ENCODE data around the gene KRTAP4-3. TPM values are rescaled to one million over a fixed set of nuclear protein-coding genes. Genes with fewer than 3 reads are reported as not detected.

The KRTAP4-3 gene
- total and polyA plus RNA-seq, 2 donors from 2014 or later: not detected

DNA sequence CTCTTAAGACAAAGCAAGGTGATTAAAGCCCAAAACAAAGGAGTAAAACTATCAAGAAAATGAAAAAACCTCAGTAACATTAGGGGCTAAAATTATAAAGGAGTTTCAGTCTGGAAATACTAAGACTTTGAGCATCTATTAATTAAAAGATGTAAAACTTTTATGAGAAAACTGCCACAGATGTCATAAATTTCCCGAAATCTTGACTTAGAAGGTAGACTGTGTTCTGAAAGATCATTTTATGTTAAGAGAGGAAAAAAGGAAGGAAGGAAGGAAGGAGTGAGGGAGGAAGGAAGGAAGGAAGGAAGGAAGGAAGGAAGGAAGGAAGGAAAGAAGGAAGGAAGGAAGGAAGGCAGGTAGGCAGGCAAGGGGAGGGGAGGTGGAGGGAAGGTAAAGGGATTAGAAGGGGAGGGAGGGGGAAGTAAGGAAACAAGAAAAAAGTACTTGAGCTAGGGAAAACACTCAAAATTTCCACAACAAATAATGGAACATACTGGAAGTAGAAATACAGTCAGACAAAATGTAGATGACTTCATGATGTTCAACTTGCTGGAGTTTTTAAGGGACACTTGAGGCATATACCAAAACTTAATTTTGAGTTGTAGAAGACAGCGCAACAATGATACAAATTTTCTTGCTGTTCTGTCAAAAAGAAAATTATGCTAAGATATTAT, 20.4 kb downstream of the KRTAP4-3 start:
- Histone ChIP-seq H3K27ac (ENCODE audit: low read depth in 2 of 2, low read length in 2 of 2) (no peak overlapping the region), H3K4me1 (ENCODE audit: control insufficient read depth in 2 of 3, insufficient read depth in 2 of 3, low read depth in 1 of 3, low read length in 3 of 3) (no peaks in the 10 kb centered on the region), H3K9ac (ENCODE audit: low read length in 3 of 3) (no peak overlapping the region), H3K27me3 (ENCODE audit: control insufficient read depth, insufficient read depth, low read length) (no peaks in the 10 kb centered on the region), H3K36me3 (ENCODE audit: control insufficient read depth in 2 of 3, insufficient read depth in 3 of 3, low read length in 3 of 3) (no peaks in the 10 kb centered on the region), H3K9me3 (ENCODE audit: control insufficient read depth in 2 of 3, insufficient read depth in 1 of 3, low read length in 3 of 3) (peaks cover 0 to 9% (median 0%) of the 10 kb centered on the region in 3 donors), H3K4me3 (ENCODE audit: low read length in 3 of 3) (no peak overlapping the region)
- intact Hi-C loops (cut with DNase I): no loop called here
- DNase-seq: no peak
- no peak for FAIRE-seq
- no peak for TF ChIP-seq CTCF (IDR thresholded peaks at IDR 0.05; ENCODE audit: borderline replicate concordance, extremely low read depth, insufficient read depth)

DNA sequence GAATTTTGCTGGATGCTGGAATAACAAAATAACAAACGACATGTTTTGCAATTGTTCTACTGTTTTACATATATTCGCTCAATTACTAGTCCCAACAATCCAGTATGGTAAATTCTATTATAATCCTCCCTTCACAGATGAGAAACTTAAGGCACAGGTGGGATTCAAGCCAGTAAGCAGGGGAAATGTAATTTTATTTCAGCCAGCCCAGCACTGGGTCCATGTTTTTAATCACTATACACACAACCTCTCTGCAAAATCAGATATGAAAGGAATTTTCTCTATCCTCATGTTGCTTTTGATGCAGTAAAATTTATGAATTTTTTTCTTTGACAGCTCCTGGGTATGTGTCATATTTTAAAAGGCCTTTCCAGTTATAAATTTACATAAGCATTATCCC, 22.8 kb downstream of the KRTAP4-3 start:
- intact Hi-C loops (cut with DNase I): no loop called here
- H3K36me3 ChIP-seq (ENCODE audit: control insufficient read depth in 2 of 3, insufficient read depth in 3 of 3, low read length in 3 of 3): no peaks in the 10 kb centered on the region
- H3K9ac ChIP-seq (ENCODE audit: low read length in 3 of 3): no peak overlapping the region
- no peak for DNase-seq
- no peak overlapping the region for H3K27ac ChIP-seq (ENCODE audit: low read depth in 2 of 2, low read length in 2 of 2)
- no peaks in the 10 kb centered on the region for H3K27me3 ChIP-seq (ENCODE audit: control insufficient read depth, insufficient read depth, low read length)
- no peak for FAIRE-seq
- peaks cover 0 to 9% (median 0%) of the 10 kb centered on the region in 3 donors for H3K9me3 ChIP-seq (ENCODE audit: control insufficient read depth in 2 of 3, insufficient read depth in 1 of 3, low read length in 3 of 3)
- TF ChIP-seq CTCF (IDR thresholded peaks at IDR 0.05; ENCODE audit: borderline replicate concordance, extremely low read depth, insufficient read depth): no peak
- no peak overlapping the region for H3K4me3 ChIP-seq (ENCODE audit: low read length in 3 of 3)
- H3K4me1 ChIP-seq (ENCODE audit: control insufficient read depth in 2 of 3, insufficient read depth in 2 of 3, low read depth in 1 of 3, low read length in 3 of 3): no peaks in the 10 kb centered on the region

DNA sequence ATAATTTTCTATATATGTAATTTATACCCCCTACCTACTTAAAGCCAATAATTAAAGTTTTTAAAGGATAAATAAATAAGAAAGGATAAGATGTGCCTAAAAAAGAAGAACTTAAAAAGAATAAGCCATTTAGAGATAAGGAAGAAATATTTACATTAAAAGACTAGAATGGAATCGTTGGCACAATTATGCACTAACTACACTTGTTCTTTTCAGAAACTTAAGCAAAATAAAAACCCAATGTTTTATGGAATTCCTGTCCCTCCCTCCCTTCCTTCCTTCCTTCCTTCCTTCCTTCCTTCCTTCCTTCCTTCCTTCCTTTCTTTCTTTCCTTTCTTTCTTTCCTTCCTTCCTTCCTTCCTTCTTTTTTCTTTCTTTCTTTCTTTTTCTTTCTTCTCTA, 23.2 kb downstream of the KRTAP4-3 start:
- H3K9ac ChIP-seq (ENCODE audit: low read length in 3 of 3): no peak overlapping the region
- no peak overlapping the region for H3K4me3 ChIP-seq (ENCODE audit: low read length in 3 of 3)
- no peak overlapping the region for H3K27ac ChIP-seq (ENCODE audit: low read depth in 2 of 2, low read length in 2 of 2)
- peaks cover 0 to 9% (median 0%) of the 10 kb centered on the region in 3 donors for H3K9me3 ChIP-seq (ENCODE audit: control insufficient read depth in 2 of 3, insufficient read depth in 1 of 3, low read length in 3 of 3)
- no peak for TF ChIP-seq CTCF (IDR thresholded peaks at IDR 0.05; ENCODE audit: borderline replicate concordance, extremely low read depth, insufficient read depth)
- intact Hi-C loops (cut with DNase I): no loop called here
- H3K36me3 ChIP-seq (ENCODE audit: control insufficient read depth in 2 of 3, insufficient read depth in 3 of 3, low read length in 3 of 3): no peaks in the 10 kb centered on the region
- FAIRE-seq: no peak
- no peaks in the 10 kb centered on the region for H3K27me3 ChIP-seq (ENCODE audit: control insufficient read depth, insufficient read depth, low read length)
- H3K4me1 ChIP-seq (ENCODE audit: control insufficient read depth in 2 of 3, insufficient read depth in 2 of 3, low read depth in 1 of 3, low read length in 3 of 3): no peaks in the 10 kb centered on the region
- DNase-seq: no peak

DNA sequence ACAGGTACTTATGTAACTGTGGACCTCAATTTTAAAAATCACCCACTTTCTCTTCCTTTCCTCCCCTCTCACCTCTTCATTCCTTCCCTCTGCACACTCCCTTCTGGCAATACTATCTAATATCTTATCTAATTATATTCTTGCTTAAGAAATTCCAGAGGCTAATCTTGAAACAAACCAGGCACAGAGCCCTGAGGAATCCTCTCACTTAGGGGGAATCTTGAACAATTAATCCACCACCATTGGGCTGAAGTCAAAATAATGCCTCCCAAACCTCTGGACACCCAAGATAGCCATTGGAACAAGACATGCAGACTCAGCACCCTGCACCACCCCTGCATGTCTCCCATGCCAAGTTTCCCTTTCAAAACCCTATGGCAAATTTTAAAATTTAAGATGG, 26.7 kb downstream of the KRTAP4-3 start:
- Histone ChIP-seq H3K9me3 (ENCODE audit: control insufficient read depth in 2 of 3, insufficient read depth in 1 of 3, low read length in 3 of 3) (peaks cover 0 to 9% (median 2%) of the 10 kb centered on the region in 3 donors), H3K9ac (ENCODE audit: low read length in 3 of 3) (no peak overlapping the region), H3K4me1 (ENCODE audit: control insufficient read depth in 2 of 3, insufficient read depth in 2 of 3, low read depth in 1 of 3, low read length in 3 of 3) (no peaks in the 10 kb centered on the region), H3K27me3 (ENCODE audit: control insufficient read depth, insufficient read depth, low read length) (no peaks in the 10 kb centered on the region), H3K4me3 (ENCODE audit: low read length in 3 of 3) (no peak overlapping the region), H3K36me3 (ENCODE audit: control insufficient read depth in 2 of 3, insufficient read depth in 3 of 3, low read length in 3 of 3) (no peaks in the 10 kb centered on the region), H3K27ac (ENCODE audit: low read depth in 2 of 2, low read length in 2 of 2) (no peak overlapping the region)
- TF ChIP-seq CTCF (IDR thresholded peaks at IDR 0.05; ENCODE audit: borderline replicate concordance, extremely low read depth, insufficient read depth): no peak
- intact Hi-C loops (cut with DNase I): no loop called here
- FAIRE-seq: no peak
- no peak for DNase-seq
